Heart right ventricle (tissue), 16 donors: ENCODE data around the gene SRMS. TPM values are rescaled to one million over a fixed set of nuclear protein-coding genes. Genes with fewer than 3 reads are reported as not detected.

Experiments
- ATAC-seq, 8 donors: fragments of 200-7000 bp; cut with Tn5 transposase; one replicate each; pipeline ENCODE4 v1.9.1; 2020; ENCODE audit warnings: mild to moderate bottlenecking in 8 of 8, moderate library complexity in 8 of 8, moderate number of reproducible peaks in 1 of 8
- DNase-seq, 2 donors: peaks; one replicate each; pipeline ENCODE4 v3.0.0-alpha.2; 2020
- H3K27ac ChIP-seq, 10 donors: fragments of 200-600 bp; sonication (generic) in 2 of 10; one replicate each; pipeline versions ENCODE4 v1.5.0 to v1.8.0; 2020 to 2022; ENCODE audit warnings: mild to moderate bottlenecking in 3 of 10
- H3K27me3 ChIP-seq, 7 donors: fragments of 200-600 bp; one replicate each; pipeline ENCODE4 v1.8.0; 2021 to 2022; ENCODE audit warnings: mild to moderate bottlenecking in 2 of 7
- H3K36me3 ChIP-seq, 9 donors: fragments of 200-600 bp; sonication (generic) in 1 of 9; one replicate each; pipeline versions ENCODE4 v1.5.0 to v1.8.0; 2020 to 2022; ENCODE audit warnings: mild to moderate bottlenecking in 2 of 9
- H3K4me1 ChIP-seq, 9 donors: fragments of 200-600 bp; sonication (generic) in 1 of 9; one replicate each; pipeline versions ENCODE4 v1.5.0 to v1.8.0; 2020 to 2022; ENCODE audit warnings: mild to moderate bottlenecking in 4 of 9
- H3K4me3 ChIP-seq, 10 donors: fragments of 200-600 bp; sonication (generic) in 2 of 10; one replicate each; pipeline versions ENCODE4 v1.5.0 to v1.8.0; 2020 to 2022; ENCODE audit warnings: mild to moderate bottlenecking in 7 of 10, moderate library complexity in 2 of 10
- H3K9me3 ChIP-seq, 11 donors: fragments of 200-600 bp in 10 of 11; sonication (generic) in 2 of 11; one replicate each; pipeline versions ENCODE4 v1.5.0 to v1.8.0; 2013 to 2022; ENCODE audit warnings: mild to moderate bottlenecking in 2 of 11, control low read depth in 1 of 11, moderate library complexity in 1 of 11
- CTCF ChIP-seq, 9 donors: fragments of 200-600 bp; sonication (generic) in 2 of 9; IDR thresholded peaks; one replicate each; pipeline versions ENCODE4 v1.5.0 to v1.8.0; 2021 to 2022; ENCODE audit warnings: antibody characterized with exemption in 9 of 9, mild to moderate bottlenecking in 5 of 9, moderate library complexity in 1 of 9
- WGBS, 2 donors: extraction: QIAGEN DNeasy Blood & Tissue Kit; methylation state at CpG; one replicate each; pipeline ENCODE4 v1.1.7; 2013; ENCODE audit warnings: inconsistent platforms in 1 of 2; 5-methylcytosine and 5-hydroxymethylcytosine counted together
- intact Hi-C, 10 donors: fragments of 100-400 bp; cut with DNase I; formaldehyde crosslinking; loops; one replicate each; pipeline versions ENCODE4 v1.11.1 to v1.14.2; 2022
- polyA plus RNA-seq, 2 donors: library from polyadenylated mRNA; stranded (reverse); fragments of 200-250 nt; gene quantifications; one replicate each; pipeline ENCODE4 v1.2.3, GENCODE V29; 2013
- total RNA-seq, 10 donors: library from RNA; stranded (reverse); fragmentation: NEBNext Ultra II Directional in 3 of 10; extraction: Animal tissue kit (Norgen Biotek cat#: 25700) in 3 of 10; gene quantifications; one replicate each; pipeline versions ENCODE4 v1.2.1 to v1.2.4, GENCODE V29; 2021 to 2023
- donor health status: Arrhythmogenic right ventricular cardiomyopathy.
- donor health status: ischemic (EF 13 %, LVEDD 7.1; RV severe dilation, severe dysfunction).
- donor health status: healthy with polysubstance abuse.
- donor health status: DM: no; HTN: yes; CAD: no.
- donor health status: DM: no; HTN: no; CAD: no.
- donor health status: ischemic (EF 25% LVEDD 6.9; RV normal size, moderate dysfunction).
- donor health status: ischemic (EF 25% LVEDD 5.7; RV mildly dilated, moderate dysfunction).
- donor health status: healthy.
- donor health status: DM: yes; HTN: yes; CAD: no.
- donor health status: Ischemic cardiomyopathy.
- donor health status: ischemic (EF 35%, LVEDD 5.7; RV mildly dilated, moderate dysfunction).
- donor health status: nonischemic (EF 11% LVEDD 7.7; RV severe dilation, severe dysfunction).
- donor health status: DM: yes; HTN: yes; CAD: no.
- donor health status: PGD.
- donor health status: ischemic (EF 29% LVEDD 5.4; RV normal size, mild dysfunction).
- donor health status: nonischemic (EF 23%, LVEDD 6.1; RV moderate dilation, normal function).

SRMS gene
- total and polyA plus RNA-seq, 12 donors: not detected

- DNase-seq (no peak), ATAC-seq (no peak)
- intact Hi-C loops: no loop called here
- Histone ChIP-seq H3K4me1 (peaks cover 0 to 3% (median 0%) of the 10 kb centered on the region in 9 donors), H3K4me3 (no peak overlapping the region), H3K27ac (no peak overlapping the region), H3K36me3 (peaks cover 0 to 98% (median 45%) of the 10 kb centered on the region in 9 donors), H3K9me3 (no peaks in the 10 kb centered on the region), H3K27me3 (no peaks in the 10 kb centered on the region)
- 90 to 91% methylated on average over 13 of the region's 13 CpGs for WGBS, 2 donors
- no peak for TF ChIP-seq CTCF (IDR thresholded peaks at IDR 0.05)
Observed at GRCh38 chr20:63592661-63593060, 45.1 kb upstream of the SRMS start.

- no peaks in the 10 kb centered on the region for H3K9me3 ChIP-seq
- H3K36me3 ChIP-seq: peaks cover 0 to 92% (median 45%) of the 10 kb centered on the region in 9 donors
- DNase-seq (no peak), ATAC-seq (no peak)
- no peak for TF ChIP-seq CTCF (IDR thresholded peaks at IDR 0.05)
- intact Hi-C loops: no loop called here
- WGBS, 2 donors: 94 to 96% methylated on average over 28 of the region's 28 CpGs
- no peaks in the 10 kb centered on the region for H3K27me3 ChIP-seq
- no peak overlapping the region for H3K27ac ChIP-seq
- H3K4me1 ChIP-seq: peaks cover 0 to 9% (median 0%) of the 10 kb centered on the region in 9 donors
- no peak overlapping the region for H3K4me3 ChIP-seq
Observed at GRCh38 chr20:63591786-63592355, 44.3 kb upstream of the SRMS start.

GRCh38 chr20:63591147-63591533 is 43.6 kb upstream of the SRMS start:
- DNase-seq (no peak), ATAC-seq (no peak)
- Histone ChIP-seq H3K36me3 (peaks cover 0 to 89% (median 45%) of the 10 kb centered on the region in 9 donors), H3K27ac (no peak overlapping the region), H3K9me3 (no peaks in the 10 kb centered on the region), H3K4me3 (no peak overlapping the region), H3K4me1 (peaks cover 0 to 9% (median 0%) of the 10 kb centered on the region in 9 donors), H3K27me3 (no peaks in the 10 kb centered on the region)
- intact Hi-C loops: no loop called here
- WGBS, 2 donors: 94 to 98% methylated on average over 4 of the region's 4 CpGs
- TF ChIP-seq CTCF (IDR thresholded peaks at IDR 0.05): no peak

- TF ChIP-seq CTCF (IDR thresholded peaks at IDR 0.05): no peak
- intact Hi-C loops: no loop called here
- peaks cover 0 to 82% (median 43%) of the 10 kb centered on the region in 9 donors for H3K36me3 ChIP-seq
Observed at GRCh38 chr20:63590218-63591146, 42.9 kb upstream of the SRMS start.

More at GRCh38 chr20:63590218-63591146, 42.9 kb upstream of the SRMS start:
- no peaks in the 10 kb centered on the region for H3K27me3 ChIP-seq
- 93 to 95% methylated on average over 52 of the region's 52 CpGs for WGBS, 2 donors
- no peak overlapping the region for H3K4me3 ChIP-seq
- no peak overlapping the region for H3K27ac ChIP-seq
- no peak for ATAC-seq
- no peaks in the 10 kb centered on the region for H3K9me3 ChIP-seq
- DNase-seq: no peak
- peaks cover 0 to 9% (median 0%) of the 10 kb centered on the region in 9 donors for H3K4me1 ChIP-seq
